Endothelial cell of hepatic sinusoid (primary cell): ENCODE measurements around the gene BRK1.
"Not testable (repeated sequence)": the region's sequence is repeated elsewhere in the genome, so short reads cannot be mapped to it uniquely, and the experiment has no call there.

Experiments used
- in situ Hi-C: cut with HindIII; loops from 2 replicates; pipeline ENCODE4 v1.10.0; 2017; ENCODE audit warnings: low sequenced_read_pairs

The BRK1 gene

DNA sequence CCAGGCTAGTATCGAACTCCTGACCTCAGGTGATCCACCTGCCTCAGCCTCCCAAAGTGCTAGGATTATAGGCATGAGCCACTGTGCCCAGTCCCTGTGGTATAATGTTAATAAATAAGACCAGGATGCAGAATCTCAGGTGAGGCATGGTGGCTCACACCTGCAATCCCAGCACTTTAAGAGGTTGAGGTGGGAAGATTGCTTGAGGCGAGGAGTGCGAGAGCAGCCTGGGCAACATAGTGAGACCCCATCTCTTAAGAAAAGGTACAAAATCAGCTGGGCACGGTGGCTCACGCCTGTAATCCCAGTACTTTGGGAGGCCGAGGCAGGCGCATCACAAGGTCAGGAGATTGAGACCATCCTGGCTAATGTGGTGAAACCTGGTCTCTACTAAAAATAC lies 59.9 kb downstream of the BRK1 start:
- in situ Hi-C loops, result not testable (repeated sequence)

DNA sequence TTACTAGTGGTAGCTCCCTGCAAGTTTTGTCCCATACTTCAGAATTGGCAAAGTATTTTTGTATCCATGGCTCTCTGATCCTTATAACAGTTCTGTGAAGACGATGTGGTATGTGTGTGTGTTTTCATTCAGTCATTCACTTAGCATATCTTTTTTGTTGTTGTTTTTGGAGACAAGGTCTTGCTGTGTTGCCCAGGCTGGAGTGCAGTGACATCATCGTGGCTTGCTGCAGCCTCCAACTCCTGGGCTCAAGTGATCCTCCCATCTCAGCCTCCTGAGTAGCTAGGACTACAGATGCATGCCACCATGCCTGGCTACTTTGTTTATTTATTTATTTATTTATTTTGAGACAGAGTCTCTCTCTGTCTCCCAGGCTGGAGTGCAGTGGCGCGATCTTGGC lies 60.7 kb downstream of the BRK1 start:
- in situ Hi-C loops, result not testable (repeated sequence)
